Measurements from ENCODE around the gene LRIG3.

LRIG3 gene

DNA sequence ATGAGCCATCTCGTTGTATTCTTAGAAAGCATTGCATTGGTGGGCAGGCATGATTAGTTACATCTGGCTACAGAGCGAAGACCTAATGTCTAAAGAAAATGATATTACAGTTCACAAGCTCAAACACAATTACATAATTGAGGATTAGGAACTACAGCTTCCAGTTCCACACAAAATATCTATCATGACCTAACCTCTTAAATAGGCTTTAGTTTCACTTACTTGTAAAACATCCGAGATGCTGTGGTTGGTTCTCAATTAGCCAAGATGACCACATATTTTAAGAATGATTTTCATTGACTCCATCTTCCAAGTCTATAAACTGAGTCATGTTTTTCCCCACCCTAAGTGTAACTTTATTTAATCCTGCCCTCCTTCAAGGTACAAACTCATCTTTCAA, 69.5 kb downstream of the LRIG3 start:
- no peak for DNase-seq

DNA sequence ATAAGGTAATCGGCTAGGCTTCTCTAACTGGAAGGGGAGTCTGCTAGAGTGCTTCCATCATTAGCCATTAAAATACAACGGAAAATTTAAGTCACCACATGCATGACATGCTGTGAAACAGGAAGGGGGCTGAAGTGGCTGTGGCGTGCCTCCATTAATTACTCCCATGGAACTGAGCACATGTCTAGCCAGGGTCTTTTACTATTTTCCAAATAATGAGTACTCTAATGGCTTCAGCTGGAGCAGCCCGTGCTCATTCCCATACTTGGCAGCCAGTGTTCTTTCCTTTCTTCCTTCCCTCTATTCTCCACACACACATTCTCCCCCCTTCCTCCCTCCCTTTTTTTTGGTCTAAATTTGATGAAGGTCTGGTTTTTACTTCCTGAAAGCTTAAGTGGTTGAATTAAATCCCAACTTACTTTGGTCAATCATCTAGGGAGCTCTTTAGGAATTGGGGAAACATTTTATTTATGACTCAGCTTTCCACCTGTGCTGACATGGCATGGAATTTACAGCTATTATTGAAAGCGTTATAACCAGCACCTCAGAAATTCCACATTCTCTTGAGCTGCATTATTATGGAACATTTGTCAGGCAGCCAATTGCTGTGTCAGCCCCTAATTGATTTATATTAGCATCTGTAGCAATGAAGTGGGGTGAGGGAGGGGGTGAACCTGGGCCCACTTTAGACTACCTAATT, 72.3 kb downstream of the LRIG3 start:
- no peak for DNase-seq

DNA sequence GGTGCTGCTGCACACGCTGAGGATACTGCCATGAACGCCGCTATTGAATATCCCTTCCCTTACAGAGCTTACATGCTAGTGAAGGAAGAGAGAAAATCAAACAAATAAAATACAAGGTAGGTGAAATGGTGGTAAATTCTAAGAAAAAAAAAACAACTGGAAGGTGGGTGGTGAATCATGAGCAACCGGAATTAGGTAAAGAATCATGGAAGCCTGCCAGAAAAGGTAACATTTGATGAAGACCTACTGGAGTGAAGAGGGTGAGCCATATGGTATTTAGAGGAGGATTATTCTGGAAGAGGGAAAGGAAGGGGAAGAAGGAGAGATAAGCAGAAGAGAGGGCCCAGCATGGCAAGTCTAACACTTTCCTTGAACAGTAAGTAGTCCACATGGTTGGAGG, 76.1 kb downstream of the LRIG3 start:
- no peak for DNase-seq

DNA sequence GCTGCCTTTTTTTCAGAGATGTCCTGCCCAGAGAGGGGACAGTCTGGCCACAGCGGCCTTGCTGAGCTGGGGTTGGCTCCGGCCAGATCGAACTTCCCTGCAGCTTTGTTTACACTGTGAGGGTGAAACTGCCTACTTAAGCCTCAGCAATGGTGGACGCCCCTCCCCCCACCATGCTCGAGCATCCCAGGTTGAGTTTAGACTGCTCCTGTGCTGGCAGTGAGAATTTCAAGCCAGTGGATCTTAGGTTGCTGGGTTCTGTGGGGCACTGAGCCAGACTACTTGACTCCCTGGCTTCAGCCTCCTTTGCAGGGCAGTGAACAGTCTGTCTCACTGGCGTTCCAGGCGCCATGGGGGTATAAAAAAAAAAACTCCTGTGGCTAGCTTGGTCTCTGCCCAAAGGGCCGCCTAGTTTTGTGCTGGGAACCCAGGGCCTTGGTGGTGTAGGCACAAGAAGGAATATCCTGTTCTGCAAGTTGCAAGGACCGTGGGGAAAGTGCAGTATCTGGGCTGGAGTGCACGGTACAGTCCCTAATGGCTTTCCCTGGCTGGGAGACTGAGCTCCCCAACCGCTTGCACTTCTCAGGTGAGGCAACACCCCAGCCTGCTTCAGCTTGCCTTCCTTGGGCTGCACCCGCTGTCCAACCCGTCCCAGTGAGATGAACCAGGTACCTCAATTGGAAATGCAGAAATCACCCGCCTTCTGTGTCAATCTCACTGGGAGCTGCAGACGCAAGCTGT, 79.1 kb downstream of the LRIG3 start:
- DNase-seq: peak in 1 of 14 donors; percentile 3

DNA sequence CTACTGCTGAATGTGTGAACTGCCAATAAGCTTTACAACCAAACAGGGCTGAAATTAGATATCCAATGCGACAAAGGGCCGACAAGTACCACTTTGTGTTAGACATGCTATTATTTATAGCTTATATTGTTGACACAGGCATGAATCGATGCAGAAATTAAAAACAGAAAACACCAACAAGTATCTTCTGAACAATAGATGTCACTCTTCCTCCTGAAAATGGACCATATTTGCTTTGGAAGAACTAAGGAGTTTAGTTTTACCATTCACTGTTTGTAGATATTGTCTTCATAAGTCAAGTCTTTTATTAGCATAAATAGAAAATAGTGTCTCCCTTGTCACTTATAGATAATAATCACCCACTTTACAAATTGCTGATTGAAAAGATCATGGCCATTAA, 86.5 kb downstream of the LRIG3 start:
- DNase-seq: no peak

DNA sequence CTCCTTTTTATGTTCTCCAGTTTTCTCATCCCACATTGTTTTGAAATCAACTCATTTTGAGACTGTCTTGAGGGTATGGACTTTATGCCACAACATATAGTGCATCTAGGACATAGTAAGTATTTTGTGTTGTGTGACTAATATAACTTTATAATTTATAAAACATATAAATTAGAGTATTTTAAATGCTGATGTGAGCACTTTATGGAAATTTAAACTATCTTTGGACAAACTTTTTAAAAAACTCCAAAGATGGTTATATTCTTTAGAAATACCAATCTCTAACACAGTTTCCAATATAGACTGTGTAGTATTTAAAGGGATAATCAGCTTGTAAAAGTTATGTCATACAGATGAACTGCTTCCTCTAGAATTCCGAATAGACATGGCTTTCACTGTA, 87.4 kb downstream of the LRIG3 start:
- DNase-seq: no peak
